Measurements from ENCODE around the gene BSG.

- no peak for TF ChIP-seq CTCF (IDR thresholded peaks at IDR 0.05; ENCODE audit: poor library complexity, severe bottlenecking)
- TF ChIP-seq TAF1 (IDR thresholded peaks at IDR 0.05; ENCODE audit: low read depth) = no peak
These were observed 55.8 kb downstream of the BSG start for GRCh38 chr19:628168-628567.

Data from neural cell (in vitro differentiated cells).